ENCODE data around the gene SLC6A12. TPM values are rescaled to one million over a fixed set of nuclear protein-coding genes. Genes with fewer than 3 reads are reported as not detected.

Gene SLC6A12
- total RNA-seq, 1 donor from 2014 or later: 3.0 TPM

- H3K27ac Mint-ChIP-seq: no peak overlapping the region
- H3K4me1 Mint-ChIP-seq (ENCODE audit: unreplicated experiment): peaks cover 22% of the 10 kb centered on the region
- DNase-seq (ENCODE audit: extremely low spot score, unreplicated experiment): no peak
- H3K27me3 Mint-ChIP-seq: peaks cover 19% of the 10 kb centered on the region
- TF ChIP-seq CTCF (conservative IDR thresholded peaks at IDR 0.05): no peak
- no peak overlapping the region for H3K4me3 Mint-ChIP-seq
- H3K9me3 Mint-ChIP-seq: no peaks in the 10 kb centered on the region
- no peaks in the 10 kb centered on the region for H3K36me3 Mint-ChIP-seq
Observed at GRCh38 chr12:175759-176158, 38.2 kb downstream of the SLC6A12 start.

GRCh38 chr12:175250-175649, 38.7 kb downstream of the SLC6A12 start:
- no peaks in the 10 kb centered on the region for H3K9me3 Mint-ChIP-seq
- H3K27ac Mint-ChIP-seq: peak overlapping the region; percentile 39
- peaks cover 25% of the 10 kb centered on the region for H3K4me1 Mint-ChIP-seq (ENCODE audit: unreplicated experiment)
- TF ChIP-seq CTCF (conservative IDR thresholded peaks at IDR 0.05): no peak
- no peak for DNase-seq (ENCODE audit: extremely low spot score, unreplicated experiment)
- no peak overlapping the region for H3K4me3 Mint-ChIP-seq
- no peaks in the 10 kb centered on the region for H3K36me3 Mint-ChIP-seq
- H3K27me3 Mint-ChIP-seq: peaks cover 17% of the 10 kb centered on the region

GRCh38 chr12:174596-174995, 39.4 kb downstream of the SLC6A12 start:
- no peak for DNase-seq (ENCODE audit: extremely low spot score, unreplicated experiment)

GRCh38 chr12:174124-174523, 39.8 kb downstream of the SLC6A12 start:
- H3K27ac Mint-ChIP-seq: no peak overlapping the region
- no peak for TF ChIP-seq CTCF (conservative IDR thresholded peaks at IDR 0.05)
- no peak for DNase-seq (ENCODE audit: extremely low spot score, unreplicated experiment)
- peaks cover 19% of the 10 kb centered on the region for H3K27me3 Mint-ChIP-seq
- no peak overlapping the region for H3K4me3 Mint-ChIP-seq
- H3K4me1 Mint-ChIP-seq (ENCODE audit: unreplicated experiment): peaks cover 36% of the 10 kb centered on the region
- no peaks in the 10 kb centered on the region for H3K36me3 Mint-ChIP-seq
- H3K9me3 Mint-ChIP-seq: no peaks in the 10 kb centered on the region

More at GRCh38 chr12:174596-174995, 39.4 kb downstream of the SLC6A12 start:
- H3K4me1 Mint-ChIP-seq (ENCODE audit: unreplicated experiment): peaks cover 31% of the 10 kb centered on the region
- peaks cover 18% of the 10 kb centered on the region for H3K27me3 Mint-ChIP-seq
- H3K27ac Mint-ChIP-seq: no peak overlapping the region
- H3K4me3 Mint-ChIP-seq: no peak overlapping the region
- no peak for TF ChIP-seq CTCF (conservative IDR thresholded peaks at IDR 0.05)
- no peaks in the 10 kb centered on the region for H3K36me3 Mint-ChIP-seq
- no peaks in the 10 kb centered on the region for H3K9me3 Mint-ChIP-seq

- Mint-ChIP-seq H3K36me3 (no peaks in the 10 kb centered on the region), H3K27ac (no peak overlapping the region), H3K4me3 (no peak overlapping the region), H3K27me3 (peaks cover 19% of the 10 kb centered on the region), H3K9me3 (no peaks in the 10 kb centered on the region), H3K4me1 (ENCODE audit: unreplicated experiment) (peaks cover 33% of the 10 kb centered on the region)
- TF ChIP-seq CTCF (conservative IDR thresholded peaks at IDR 0.05): no peak
- DNase-seq (ENCODE audit: extremely low spot score, unreplicated experiment): no peak
Observed at GRCh38 chr12:172732-173161, 41.2 kb downstream of the SLC6A12 start.
